Prostate gland (tissue), 2 donors: ENCODE data around the gene DNAH6.

ENCODE experiments used
- CTCF ChIP-seq, 4 experiments: fragments of 200-600 bp in 2 of 4; fragments of 450-650 bp in 2 of 4; sonication (generic) in 2 of 4; IDR thresholded peaks; 1 replicate in 3 of 4; 2 replicates in 1 of 4; pipeline ENCODE4 v1.5.1; 2016 to 2019; ENCODE audit warnings: antibody characterized with exemption in 4 of 4, mild to moderate bottlenecking in 2 of 4, moderate library complexity in 2 of 4
- POLR2AphosphoS5 ChIP-seq: sonication (generic); formaldehyde crosslinking; IDR thresholded peaks from one replicate; pipeline ENCODE4 v1.6.1; 2017; ENCODE audit warnings: antibody characterized with exemption

GRCh38 chr2:84723831-84724230 lies 207.5 kb downstream of the DNAH6 start:
- TF ChIP-seq CTCF (IDR thresholded peaks at IDR 0.05) (no peak), POLR2AphosphoS5 (no peak)
